OCI-LY7 (cell line): ENCODE data around the gene CFAP57.

Experiments used
- EZH2phosphoT487 ChIP-seq: fragments of 200-600 bp; sonication (generic); IDR thresholded peaks from 2 replicates; pipeline ENCODE4 v1.6.1; 2018; ENCODE audit warnings: low read depth, borderline replicate concordance, mild to moderate bottlenecking, mixed run types, antibody characterized with exemption, low read length, moderate library complexity, mixed read lengths
- TF ChIP-seq, protein P1 (sequence below): fragments of 200-600 bp; sonication (generic); conservative IDR thresholded peaks from 2 replicates; pipeline ENCODE4 v1.5.1; 2014; ENCODE audit warnings: mild to moderate bottlenecking, antibody characterized with exemption, low read length, moderate library complexity, mixed read lengths

DNA sequence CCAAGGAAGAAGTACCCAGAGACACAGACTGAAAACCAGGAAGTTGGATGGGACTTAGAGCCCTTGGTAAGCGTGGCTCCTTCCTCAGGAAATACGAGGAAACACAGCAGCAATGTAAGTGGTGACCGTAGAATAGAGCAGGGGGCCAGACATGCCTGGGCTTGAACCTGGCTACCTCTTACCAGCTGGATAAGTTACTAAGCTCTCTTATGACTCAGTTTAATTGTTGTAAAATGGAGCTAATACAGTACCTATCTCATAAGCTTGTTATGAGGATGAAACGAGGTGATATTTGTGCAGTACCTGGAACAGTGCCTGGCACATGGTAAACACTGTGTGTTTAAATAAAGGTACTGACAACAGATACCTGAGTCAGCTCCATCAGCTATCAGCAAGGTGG, 19.3 kb upstream of the CFAP57 start:
- TF ChIP-seq, protein P1, sequence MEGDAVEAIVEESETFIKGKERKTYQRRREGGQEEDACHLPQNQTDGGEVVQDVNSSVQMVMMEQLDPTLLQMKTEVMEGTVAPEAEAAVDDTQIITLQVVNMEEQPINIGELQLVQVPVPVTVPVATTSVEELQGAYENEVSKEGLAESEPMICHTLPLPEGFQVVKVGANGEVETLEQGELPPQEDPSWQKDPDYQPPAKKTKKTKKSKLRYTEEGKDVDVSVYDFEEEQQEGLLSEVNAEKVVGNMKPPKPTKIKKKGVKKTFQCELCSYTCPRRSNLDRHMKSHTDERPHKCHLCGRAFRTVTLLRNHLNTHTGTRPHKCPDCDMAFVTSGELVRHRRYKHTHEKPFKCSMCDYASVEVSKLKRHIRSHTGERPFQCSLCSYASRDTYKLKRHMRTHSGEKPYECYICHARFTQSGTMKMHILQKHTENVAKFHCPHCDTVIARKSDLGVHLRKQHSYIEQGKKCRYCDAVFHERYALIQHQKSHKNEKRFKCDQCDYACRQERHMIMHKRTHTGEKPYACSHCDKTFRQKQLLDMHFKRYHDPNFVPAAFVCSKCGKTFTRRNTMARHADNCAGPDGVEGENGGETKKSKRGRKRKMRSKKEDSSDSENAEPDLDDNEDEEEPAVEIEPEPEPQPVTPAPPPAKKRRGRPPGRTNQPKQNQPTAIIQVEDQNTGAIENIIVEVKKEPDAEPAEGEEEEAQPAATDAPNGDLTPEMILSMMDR: no peak
- no peak for TF ChIP-seq EZH2phosphoT487
